IPS-18a (cell line): ENCODE measurements around the gene RGS3.
A peak's percentile ranks its signal among the peaks of the same experiment; 100 is the strongest.
"Not testable (repeated sequence)": the region's sequence is repeated elsewhere in the genome, so short reads cannot be mapped to it uniquely, and the experiment has no call there.

Source experiments
- H3K27ac ChIP-seq: one replicate; pipeline ENCODE4 v1.5.1; 2013; ENCODE audit warnings: low read length
- H3K27me3 ChIP-seq: one replicate; pipeline ENCODE4 v1.6.1; 2013; ENCODE audit warnings: mild to moderate bottlenecking, low read length; ENCODE audit not compliant: control insufficient read depth, insufficient read depth
- H3K36me3 ChIP-seq: one replicate; pipeline ENCODE4 v1.6.1; 2013; ENCODE audit warnings: low read depth, low read length; ENCODE audit not compliant: control insufficient read depth
- H3K4me1 ChIP-seq: one replicate; pipeline ENCODE4 v1.6.1; 2013; ENCODE audit warnings: low read depth, low read length; ENCODE audit not compliant: control insufficient read depth
- H3K4me3 ChIP-seq: one replicate; pipeline ENCODE4 v1.5.1; 2013; ENCODE audit warnings: low read length
- H3K9ac ChIP-seq: one replicate; pipeline ENCODE4 v1.6.1; 2013; ENCODE audit warnings: mild to moderate bottlenecking, low read length, moderate library complexity
- H3K9me3 ChIP-seq: one replicate; pipeline ENCODE4 v1.6.1; 2013; ENCODE audit warnings: low read depth, low read length; ENCODE audit not compliant: control insufficient read depth

Gene RGS3

DNA sequence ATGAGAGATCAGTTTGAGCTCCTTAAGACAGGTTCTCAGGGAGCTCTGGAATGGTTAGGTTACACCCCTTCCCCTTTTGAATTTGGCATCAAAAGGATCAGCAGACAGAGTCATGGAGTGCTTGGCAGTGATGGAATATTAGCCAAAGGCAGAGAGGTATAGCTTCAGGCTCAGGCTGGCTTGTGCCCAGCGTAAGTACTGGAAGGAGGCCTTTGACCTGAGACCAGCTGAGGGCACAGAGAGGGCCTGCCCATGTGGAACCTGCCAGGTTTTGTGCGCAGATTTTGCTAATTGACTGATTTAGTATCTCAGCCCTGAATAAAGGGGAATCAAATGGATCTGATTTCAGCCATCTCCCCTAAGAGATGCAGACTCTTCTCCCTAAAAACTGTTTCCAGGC is 81.5 kb downstream of the RGS3 start:
- no peaks in the 10 kb centered on the region for H3K9me3 ChIP-seq
- no peak overlapping the region for H3K27ac ChIP-seq
- H3K27me3 ChIP-seq = no peaks in the 10 kb centered on the region
- peaks cover 10% of the 10 kb centered on the region for H3K4me1 ChIP-seq
- no peaks in the 10 kb centered on the region for H3K36me3 ChIP-seq
- H3K9ac ChIP-seq = no peak overlapping the region
- no peak overlapping the region for H3K4me3 ChIP-seq

DNA sequence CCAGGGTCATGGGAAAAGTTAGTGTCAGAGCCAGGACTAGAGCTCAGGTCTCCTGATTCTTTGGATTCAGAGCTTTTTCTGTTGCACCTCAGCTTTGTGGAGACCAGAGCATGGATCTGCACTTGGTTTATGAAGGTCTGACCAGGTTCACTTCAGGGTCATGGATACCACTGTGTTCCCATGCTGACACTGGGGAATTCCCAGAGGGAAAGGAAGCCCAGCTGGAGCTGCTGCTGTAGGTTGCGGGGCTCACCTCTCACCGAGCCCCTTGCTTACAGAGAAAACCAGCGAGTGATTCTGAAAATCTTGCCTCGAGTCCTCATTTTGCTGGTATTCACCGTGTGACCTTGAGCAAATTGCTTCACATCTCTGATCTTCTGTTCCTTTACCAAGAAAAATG is 83.0 kb downstream of the RGS3 start:
- H3K4me1 ChIP-seq = peaks cover 10% of the 10 kb centered on the region
- no peak overlapping the region for H3K9ac ChIP-seq
- no peaks in the 10 kb centered on the region for H3K9me3 ChIP-seq
- H3K27me3 ChIP-seq = no peaks in the 10 kb centered on the region
- no peak overlapping the region for H3K27ac ChIP-seq
- H3K4me3 ChIP-seq = no peak overlapping the region
- H3K36me3 ChIP-seq = no peaks in the 10 kb centered on the region

DNA sequence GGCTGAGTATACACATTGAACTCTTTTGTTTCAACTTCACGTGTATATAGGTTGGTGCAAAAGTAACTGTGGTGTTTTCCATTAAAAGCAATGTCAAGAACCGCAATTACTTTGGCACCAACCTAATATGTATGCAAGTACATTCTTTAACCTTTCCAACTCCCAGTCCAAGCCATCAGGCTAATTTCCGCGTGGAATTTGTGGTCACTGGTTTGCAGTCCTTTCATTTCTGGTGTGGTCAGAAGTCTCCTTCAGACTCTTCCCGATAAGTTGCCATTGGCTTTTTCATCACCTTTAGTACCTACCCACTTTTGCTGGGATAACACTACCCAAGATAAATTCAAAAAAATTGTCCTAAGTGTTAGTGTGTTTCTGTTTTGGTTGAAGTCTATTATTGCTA is 84.0 kb downstream of the RGS3 start:
- Histone ChIP-seq H3K36me3 (no peaks in the 10 kb centered on the region), H3K4me1 (peaks cover 10% of the 10 kb centered on the region), H3K4me3 (no peak overlapping the region), H3K9ac (no peak overlapping the region), H3K9me3 (no peaks in the 10 kb centered on the region), H3K27ac (no peak overlapping the region), H3K27me3 (no peaks in the 10 kb centered on the region)

DNA sequence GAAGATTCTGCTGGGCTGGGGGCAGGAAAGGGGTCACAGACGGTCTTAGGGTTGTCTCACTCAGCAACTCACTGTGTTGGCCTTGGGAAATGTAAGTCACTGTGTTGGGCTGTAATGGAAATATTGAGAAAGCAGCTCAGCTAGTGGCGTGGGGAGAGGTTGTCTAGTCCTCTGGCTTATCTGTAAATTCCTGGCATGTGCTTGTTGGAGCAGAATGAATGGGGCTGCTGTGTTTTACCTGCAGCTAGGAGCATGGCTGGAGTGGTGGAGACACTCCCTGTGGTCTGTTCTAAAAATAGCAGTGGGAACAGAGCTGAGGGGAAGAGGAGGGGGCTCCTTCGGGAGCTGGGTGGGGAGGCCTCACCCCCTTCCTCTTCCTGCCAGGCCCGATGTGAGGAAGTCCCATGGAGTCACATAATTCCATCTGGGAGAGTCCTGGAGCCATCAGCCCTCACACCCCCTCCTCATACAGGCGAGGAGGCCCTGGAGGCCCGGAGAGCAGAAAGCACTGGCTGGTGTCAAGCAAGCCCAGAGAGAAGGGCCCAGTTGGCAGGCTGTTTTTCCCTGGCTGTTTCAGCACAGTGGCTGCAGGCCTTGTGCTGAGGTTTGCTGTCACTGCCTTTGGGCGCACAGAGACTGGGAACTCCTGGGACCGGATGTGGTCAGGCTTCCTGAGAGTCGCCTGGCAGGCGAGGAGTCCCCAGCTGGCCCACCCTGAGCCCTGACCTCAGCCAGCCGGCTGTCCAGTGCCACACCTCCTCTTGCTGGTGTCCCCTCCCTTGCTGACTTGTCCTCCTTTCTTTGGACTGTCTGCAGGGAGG is 84.9 kb downstream of the RGS3 start:
- Histone ChIP-seq H3K27me3 (no peaks in the 10 kb centered on the region), H3K9me3 (no peaks in the 10 kb centered on the region), H3K27ac (no peak overlapping the region), H3K9ac (no peak overlapping the region), H3K4me1 (peaks cover 10% of the 10 kb centered on the region), H3K36me3 (no peaks in the 10 kb centered on the region), H3K4me3 (no peak overlapping the region)

DNA sequence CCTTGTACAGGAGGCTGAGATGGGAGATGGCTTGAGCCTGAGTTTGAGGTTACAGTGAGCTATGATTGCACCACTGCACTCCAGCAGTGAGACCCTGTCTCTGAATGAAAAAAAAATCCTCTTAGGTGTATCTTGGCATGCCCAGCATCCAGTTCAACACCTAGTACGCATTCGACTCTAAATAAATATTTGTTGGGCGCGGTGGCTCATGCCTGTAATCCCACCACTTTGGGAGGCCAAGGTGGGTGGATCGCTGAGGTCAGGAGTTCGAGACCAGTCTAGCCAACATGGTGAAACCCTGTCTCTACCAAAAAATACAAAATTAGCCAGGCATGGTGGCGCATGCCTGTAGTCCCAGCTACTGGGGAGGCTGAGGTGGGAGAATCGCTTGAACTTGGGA is 86.4 kb downstream of the RGS3 start:
- H3K27me3 ChIP-seq, H3K9ac ChIP-seq, H3K4me3 ChIP-seq, H3K27ac ChIP-seq, H3K36me3 ChIP-seq, H3K9me3 ChIP-seq: not testable (repeated sequence)
- H3K4me1 ChIP-seq = peaks cover 10% of the 10 kb centered on the region

DNA sequence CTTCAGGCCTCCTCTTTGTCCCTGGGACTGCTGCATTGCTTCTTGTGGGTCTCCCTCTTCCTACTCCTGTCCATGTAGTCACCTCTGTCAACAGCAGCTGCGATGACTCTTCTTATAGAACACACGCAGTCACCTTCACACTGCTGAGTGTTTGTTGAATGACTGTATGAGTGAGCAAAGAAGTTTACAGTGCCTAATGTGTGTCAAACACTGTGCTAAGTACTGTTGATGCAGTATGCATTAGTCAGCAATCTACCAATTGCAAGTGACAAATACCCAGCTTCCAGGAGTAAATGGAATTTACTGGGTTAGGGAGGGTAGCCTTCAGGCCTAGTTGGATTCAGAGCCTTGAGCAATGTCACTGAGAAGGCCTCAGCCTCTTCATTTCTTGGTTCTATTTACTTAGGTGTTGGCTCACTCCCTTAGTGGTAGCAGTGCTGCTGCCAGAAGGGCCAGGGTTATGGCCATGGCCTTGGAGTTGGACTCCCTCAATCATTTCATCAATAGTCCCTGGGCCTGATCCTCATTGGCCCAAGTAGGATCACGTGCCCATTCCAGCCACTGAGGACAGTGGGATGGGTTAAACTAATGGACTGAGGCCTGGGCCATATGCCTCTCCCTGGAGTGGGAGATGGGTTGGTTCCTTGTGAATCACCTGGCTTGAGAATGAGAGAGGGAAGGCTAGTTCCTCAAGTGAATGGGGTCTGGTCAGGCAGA is 93.5 kb downstream of the RGS3 start:
- H3K4me3 ChIP-seq = no peak overlapping the region
- no peaks in the 10 kb centered on the region for H3K27me3 ChIP-seq
- H3K9me3 ChIP-seq = no peaks in the 10 kb centered on the region
- no peak overlapping the region for H3K27ac ChIP-seq
- H3K9ac ChIP-seq = no peak overlapping the region
- no peaks in the 10 kb centered on the region for H3K36me3 ChIP-seq
- no peaks in the 10 kb centered on the region for H3K4me1 ChIP-seq

DNA sequence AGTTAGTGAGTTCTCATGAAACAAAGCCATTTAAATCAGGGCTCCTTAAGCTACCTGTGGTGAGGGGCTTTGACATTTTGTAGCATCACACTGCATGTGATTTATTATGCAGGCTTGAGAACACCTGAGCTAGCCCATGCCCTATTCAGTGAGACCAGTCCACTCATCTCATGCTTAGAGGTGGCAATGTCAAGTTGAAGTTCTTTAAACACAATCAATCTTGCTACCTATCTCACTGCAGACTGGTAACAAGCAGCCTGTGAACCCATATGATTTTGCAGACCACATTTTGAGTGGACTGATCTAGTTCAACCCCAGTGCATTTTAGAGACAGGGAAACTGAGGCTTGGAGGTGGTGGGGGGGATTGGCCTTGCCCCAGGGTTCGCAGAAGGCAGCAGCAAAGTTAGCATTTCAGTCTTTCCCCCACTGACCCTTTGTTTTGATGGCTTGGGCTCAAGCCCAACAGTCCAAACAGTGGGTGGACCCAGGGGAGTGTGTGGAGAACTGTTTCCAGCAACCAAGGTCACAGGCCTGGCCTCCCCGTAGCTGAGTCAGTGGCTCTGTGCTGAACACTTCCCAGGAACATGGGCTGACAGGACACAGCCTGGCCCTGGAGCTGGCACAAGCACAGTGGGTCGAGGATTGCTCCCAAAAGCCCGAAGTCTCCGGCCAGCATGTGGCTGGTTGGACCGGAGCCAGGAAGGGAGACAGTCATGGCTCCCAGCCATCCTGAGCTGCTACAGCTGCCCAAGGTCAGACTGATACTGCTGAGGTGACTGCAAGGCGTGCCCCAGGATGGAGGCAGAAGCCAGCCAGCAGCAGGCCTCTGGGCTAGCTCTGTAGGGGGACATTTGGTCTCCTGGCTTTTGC is 95.3 kb downstream of the RGS3 start:
- H3K36me3 ChIP-seq = no peaks in the 10 kb centered on the region
- no peak overlapping the region for H3K27ac ChIP-seq
- no peaks in the 10 kb centered on the region for H3K4me1 ChIP-seq
- peaks cover under 1% of the 10 kb centered on the region for H3K27me3 ChIP-seq
- no peak overlapping the region for H3K4me3 ChIP-seq
- H3K9me3 ChIP-seq = no peaks in the 10 kb centered on the region
- H3K9ac ChIP-seq = no peak overlapping the region

DNA sequence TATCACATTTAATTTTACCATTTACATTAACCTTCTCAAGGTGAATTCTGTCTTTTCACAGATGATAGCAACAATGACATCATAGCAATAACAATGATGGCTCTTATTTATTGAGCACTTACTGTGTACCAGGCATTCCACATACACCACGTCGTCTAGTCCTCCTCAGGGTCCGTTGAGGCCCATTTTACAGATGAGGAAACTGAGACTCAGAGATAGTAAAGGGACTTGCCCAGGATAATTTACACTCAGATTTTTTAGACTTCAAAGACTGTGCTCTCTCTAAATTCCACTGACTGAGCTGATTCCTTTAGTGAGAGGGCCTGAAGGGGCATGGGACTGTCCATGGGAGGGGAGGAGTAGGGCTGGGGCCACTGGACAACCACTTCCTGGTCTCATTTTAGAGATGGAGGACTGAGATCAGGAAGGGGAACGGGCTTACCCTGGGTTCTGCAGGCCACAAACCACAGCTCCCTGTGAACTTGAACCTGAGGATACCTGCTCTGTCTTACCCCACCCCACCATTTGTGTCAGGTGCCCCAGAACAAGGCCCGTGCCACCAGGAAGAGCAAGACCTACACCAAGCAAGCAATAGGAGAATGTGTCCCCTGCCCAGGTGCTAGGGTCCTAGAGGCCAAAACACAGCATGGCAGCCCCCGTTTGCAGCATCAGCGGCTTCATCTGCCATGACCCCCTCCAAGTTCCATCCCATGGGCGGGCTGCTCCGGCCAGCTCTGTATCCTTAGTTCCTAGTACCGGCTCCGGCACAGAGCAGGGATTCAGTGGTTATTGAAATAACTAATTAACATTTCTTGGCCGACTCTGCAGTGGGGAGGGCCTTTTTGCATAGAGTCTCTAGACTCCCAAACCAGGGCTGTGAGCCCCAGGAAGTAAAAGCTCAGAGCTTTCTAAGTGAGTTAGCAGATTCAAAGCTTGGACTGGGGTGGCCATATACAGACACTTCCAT is 96.6 kb downstream of the RGS3 start:
- no peaks in the 10 kb centered on the region for H3K36me3 ChIP-seq
- no peaks in the 10 kb centered on the region for H3K9me3 ChIP-seq
- peaks cover 7% of the 10 kb centered on the region for H3K4me1 ChIP-seq
- no peak overlapping the region for H3K27ac ChIP-seq
- H3K27me3 ChIP-seq = peaks cover 8% of the 10 kb centered on the region
- H3K9ac ChIP-seq = no peak overlapping the region
- H3K4me3 ChIP-seq = no peak overlapping the region

DNA sequence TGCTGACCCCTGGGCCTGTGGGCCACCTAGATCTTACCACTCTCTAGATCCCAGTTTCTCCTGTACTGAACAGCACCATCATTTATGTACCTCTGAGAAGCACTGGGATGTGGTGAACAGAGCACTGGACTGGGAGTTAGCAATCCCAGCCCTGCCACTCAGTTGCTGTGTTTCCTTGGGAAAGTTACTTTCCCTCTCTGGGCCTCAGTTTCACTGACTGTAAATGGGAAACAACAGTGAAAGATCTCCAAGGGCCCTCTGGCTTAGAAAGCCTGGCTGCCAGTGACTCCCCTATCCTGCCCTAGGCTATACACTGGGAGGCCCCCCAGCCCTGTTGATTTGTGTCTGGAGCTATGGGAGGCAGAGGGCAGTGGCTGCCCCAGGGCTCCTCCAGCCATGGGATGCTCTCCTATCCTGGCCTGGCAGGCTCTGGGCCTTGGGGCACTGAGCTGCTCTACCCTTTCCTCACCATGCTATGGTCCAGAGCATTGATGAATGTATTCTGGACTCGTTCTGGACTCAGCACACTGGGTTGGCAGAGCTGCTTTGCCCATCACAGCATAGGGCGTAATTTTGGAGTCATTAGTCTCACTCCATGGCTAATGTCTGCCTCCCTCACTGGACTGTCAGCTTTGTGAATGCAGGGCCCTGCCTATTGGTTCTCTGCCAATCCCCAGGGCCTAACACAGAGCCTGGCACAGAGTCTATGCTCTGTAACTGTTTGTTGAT is 99.3 kb downstream of the RGS3 start:
- Histone ChIP-seq H3K27ac (no peak overlapping the region), H3K36me3 (no peaks in the 10 kb centered on the region), H3K9me3 (no peaks in the 10 kb centered on the region), H3K9ac (no peak overlapping the region), H3K4me3 (no peak overlapping the region), H3K4me1 (peaks cover 10% of the 10 kb centered on the region), H3K27me3 (peaks cover 14% of the 10 kb centered on the region)

DNA sequence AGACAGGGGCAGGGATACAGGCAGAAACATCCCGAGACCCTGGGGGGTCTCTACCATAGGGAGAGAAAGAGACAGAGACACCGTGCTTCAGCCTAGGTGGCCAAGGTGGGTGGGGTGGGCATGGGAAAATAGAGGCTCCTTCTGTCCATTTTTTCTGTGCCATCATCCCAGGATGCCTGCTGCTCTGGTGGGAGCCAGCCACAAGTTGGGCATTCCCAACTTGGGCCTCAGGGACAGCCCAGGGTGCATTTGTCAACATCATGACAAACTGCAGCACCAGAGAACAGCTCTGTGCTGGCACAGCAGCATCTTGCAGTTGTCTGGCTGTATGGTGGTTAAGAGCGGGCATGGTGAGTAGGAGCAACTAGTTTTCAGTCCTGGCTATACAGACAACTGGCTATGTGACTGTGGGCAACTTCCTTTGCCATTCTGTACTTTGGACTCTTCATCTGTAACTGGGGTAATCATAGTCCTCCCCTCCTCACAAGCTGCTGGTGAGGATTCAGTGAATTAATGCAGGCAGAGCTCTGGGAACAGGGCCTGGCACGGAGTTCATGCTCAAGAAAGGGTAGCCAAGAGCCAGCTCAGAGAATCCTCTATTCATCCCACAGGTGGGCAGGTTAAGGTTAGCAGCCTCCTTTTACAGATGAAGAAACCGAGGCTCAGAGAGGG is 100.4 kb downstream of the RGS3 start:
- Histone ChIP-seq H3K27ac (no peak overlapping the region), H3K36me3 (no peaks in the 10 kb centered on the region), H3K9me3 (no peaks in the 10 kb centered on the region), H3K9ac (no peak overlapping the region), H3K27me3 (peaks cover 14% of the 10 kb centered on the region), H3K4me3 (peak overlapping the region; percentile 49), H3K4me1 (peaks cover 10% of the 10 kb centered on the region)
